NCI-H128 (cell line): ENCODE data around the gene GAL3ST3.
"Not testable (repeated sequence)": the region's sequence is repeated elsewhere in the genome, so short reads cannot be mapped to it uniquely, and the experiment has no call there.

Experiments used
- DNase-seq: peaks from one replicate; lab custom pipeline; 2025; ENCODE audit not compliant: unreplicated experiment; lab: John Stamatoyannopoulos, UW

The GAL3ST3 gene

GRCh38 chr11:66014804-66015453 is 34.0 kb downstream of the GAL3ST3 start:
- DNase-seq: no peak

GRCh38 chr11:66013762-66014100 is 35.2 kb downstream of the GAL3ST3 start:
- no peak for DNase-seq

- DNase-seq: no peak
These were observed 35.8 kb downstream of the GAL3ST3 start for GRCh38 chr11:66012946-66013761.

GRCh38 chr11:66012371-66012945 is 36.5 kb downstream of the GAL3ST3 start:
- DNase-seq: no peak

- DNase-seq: no peak
These were observed 37.1 kb downstream of the GAL3ST3 start, which contains the start of gene CST6 for GRCh38 chr11:66011785-66012303. Gene CST6, plus strand, starts transcription at chr11:66012008. Its CDS starts 37 bp downstream, at chr11:66012045.

- DNase-seq: no peak
These were observed 37.6 kb downstream of the GAL3ST3 start for GRCh38 chr11:66011239-66011784.

- not testable (repeated sequence) for DNase-seq
These were observed 38.9 kb downstream of the GAL3ST3 start for GRCh38 chr11:66010036-66010435.

- no peak for DNase-seq
These were observed 40.4 kb downstream of the GAL3ST3 start for GRCh38 chr11:66008468-66009101.

- no peak for DNase-seq
These were observed 40.9 kb downstream of the GAL3ST3 start for GRCh38 chr11:66008095-66008467.

GRCh38 chr11:66007201-66007634 is 41.7 kb downstream of the GAL3ST3 start:
- DNase-seq: no peak

- DNase-seq: no peak
These were observed 42.1 kb downstream of the GAL3ST3 start for GRCh38 chr11:66006891-66007176.

- no peak for DNase-seq
These were observed 42.6 kb downstream of the GAL3ST3 start for GRCh38 chr11:66006134-66006890.

GRCh38 chr11:66004186-66004585 is 44.8 kb downstream of the GAL3ST3 start:
- no peak for DNase-seq

GRCh38 chr11:66003291-66003690 is 45.7 kb downstream of the GAL3ST3 start:
- DNase-seq: no peak

- DNase-seq: no peak
These were observed 46.2 kb downstream of the GAL3ST3 start for GRCh38 chr11:66002648-66003225.

- DNase-seq: peak; percentile 89
These were observed 46.9 kb downstream of the GAL3ST3 start, which contains the start of the genes BANF1 and EIF1AD for GRCh38 chr11:66001942-66002647. Gene BANF1, plus strand, starts transcription at chr11:66002503. Its CDS starts 748 bp downstream, at chr11:66003251. Gene EIF1AD, minus strand, starts transcription at chr11:66002157. Its CDS starts 1,768 bp downstream, at chr11:66000389.

GRCh38 chr11:65997286-65997685 is 51.7 kb downstream of the GAL3ST3 start:
- no peak for DNase-seq

GRCh38 chr11:65992056-65992455 is 56.9 kb downstream of the GAL3ST3 start:
- no peak for DNase-seq
